ENCODE data around the gene CFDP1. TPM values are rescaled to one million over a fixed set of nuclear protein-coding genes. Genes with fewer than 3 reads are reported as not detected.

The CFDP1 gene
- total and polyA plus RNA-seq, 2 donors (not counting 1 experiment from before 2014, with no cell fraction given) = 47.9 to 80.0 TPM

- H3K4me1 ChIP-seq (ENCODE audit: control insufficient read depth, extremely low read depth, insufficient read depth, low read length) = peaks cover 3% of the 10 kb centered on the region
- peak in 1 of 2 donors; percentile 61 for DNase-seq (ENCODE audit: low read depth in 2 of 2)
- no peaks in the 10 kb centered on the region for H3K9me3 ChIP-seq (ENCODE audit: control insufficient read depth, insufficient read depth, low read depth, low read length)
- H3K27ac ChIP-seq (ENCODE audit: insufficient read depth, low read length) = no peak overlapping the region
- TF ChIP-seq EZH2 (IDR thresholded peaks at IDR 0.05; ENCODE audit: low read length, missing control alignments) (no peak), CTCF (conservative IDR thresholded peaks at IDR 0.05 in 1 of 2, IDR thresholded peaks at IDR 0.05 in 1 of 2; ENCODE audit: low read depth in 1 of 2, low read length in 2 of 2) (no peak)
- no peak overlapping the region for H3K4me2 ChIP-seq (ENCODE audit: extremely low read depth, insufficient read depth, low read length)
- H3K27me3 ChIP-seq (ENCODE audit: control insufficient read depth, insufficient read depth, low read length) = no peaks in the 10 kb centered on the region
- no peak overlapping the region for H3K4me3 ChIP-seq (replicated peaks in 1 of 4; ENCODE audit: control extremely low read depth in 1 of 4, insufficient read depth in 1 of 4, low read depth in 3 of 4, low read length in 4 of 4)
- no peaks in the 10 kb centered on the region for H4K20me1 ChIP-seq (ENCODE audit: control insufficient read depth, extremely low read depth, insufficient read depth, low read length)
- H3K36me3 ChIP-seq (ENCODE audit: control insufficient read depth, insufficient read depth, low read length) = no peaks in the 10 kb centered on the region
- H3K79me2 ChIP-seq (ENCODE audit: control insufficient read depth, insufficient read depth, low read length) = no peaks in the 10 kb centered on the region
- no peak overlapping the region for H2AFZ ChIP-seq (ENCODE audit: low read length)
- no peak overlapping the region for H3K9ac ChIP-seq (ENCODE audit: insufficient read depth, low read length)
These were observed 121.8 kb downstream of the CFDP1 start for GRCh38 chr16:75311383-75311938.

- H3K79me2 ChIP-seq (ENCODE audit: control insufficient read depth, insufficient read depth, low read length) = no peaks in the 10 kb centered on the region
- H3K4me2 ChIP-seq (ENCODE audit: extremely low read depth, insufficient read depth, low read length) = no peak overlapping the region
- peaks cover 8% of the 10 kb centered on the region for H3K4me1 ChIP-seq (ENCODE audit: control insufficient read depth, extremely low read depth, insufficient read depth, low read length)
- no peaks in the 10 kb centered on the region for H3K36me3 ChIP-seq (ENCODE audit: control insufficient read depth, insufficient read depth, low read length)
- H3K27ac ChIP-seq (ENCODE audit: insufficient read depth, low read length) = no peak overlapping the region
- H4K20me1 ChIP-seq (ENCODE audit: control insufficient read depth, extremely low read depth, insufficient read depth, low read length) = no peaks in the 10 kb centered on the region
- H2AFZ ChIP-seq (ENCODE audit: low read length) = no peak overlapping the region
- DNase-seq (ENCODE audit: low read depth in 2 of 2) = no peak
- no peaks in the 10 kb centered on the region for H3K9me3 ChIP-seq (ENCODE audit: control insufficient read depth, insufficient read depth, low read depth, low read length)
- no peak overlapping the region for H3K9ac ChIP-seq (ENCODE audit: insufficient read depth, low read length)
- H3K4me3 ChIP-seq (replicated peaks in 1 of 4; ENCODE audit: control extremely low read depth in 1 of 4, insufficient read depth in 1 of 4, low read depth in 3 of 4, low read length in 4 of 4) = no peak overlapping the region
- no peaks in the 10 kb centered on the region for H3K27me3 ChIP-seq (ENCODE audit: control insufficient read depth, insufficient read depth, low read length)
- no peak for TF ChIP-seq EZH2 (IDR thresholded peaks at IDR 0.05; ENCODE audit: low read length, missing control alignments)
- TF ChIP-seq CTCF (conservative IDR thresholded peaks at IDR 0.05 in 1 of 2, IDR thresholded peaks at IDR 0.05 in 1 of 2; ENCODE audit: low read depth in 1 of 2, low read length in 2 of 2) = no peak
These were observed 122.8 kb downstream of the CFDP1 start for GRCh38 chr16:75310541-75310940.

- H3K27me3 ChIP-seq (ENCODE audit: control insufficient read depth, insufficient read depth, low read length) = no peaks in the 10 kb centered on the region
- no peak for DNase-seq (ENCODE audit: low read depth in 2 of 2)
- no peak overlapping the region for H3K4me2 ChIP-seq (ENCODE audit: extremely low read depth, insufficient read depth, low read length)
- no peak overlapping the region for H3K27ac ChIP-seq (ENCODE audit: insufficient read depth, low read length)
- H3K9ac ChIP-seq (ENCODE audit: insufficient read depth, low read length) = no peak overlapping the region
- H2AFZ ChIP-seq (ENCODE audit: low read length) = no peak overlapping the region
- H3K79me2 ChIP-seq (ENCODE audit: control insufficient read depth, insufficient read depth, low read length) = no peaks in the 10 kb centered on the region
- peaks cover 11% of the 10 kb centered on the region for H3K4me1 ChIP-seq (ENCODE audit: control insufficient read depth, extremely low read depth, insufficient read depth, low read length)
- H3K4me3 ChIP-seq (replicated peaks in 1 of 4; ENCODE audit: control extremely low read depth in 1 of 4, insufficient read depth in 1 of 4, low read depth in 3 of 4, low read length in 4 of 4) = no peak overlapping the region
- H3K9me3 ChIP-seq (ENCODE audit: control insufficient read depth, insufficient read depth, low read depth, low read length) = no peaks in the 10 kb centered on the region
- H4K20me1 ChIP-seq (ENCODE audit: control insufficient read depth, extremely low read depth, insufficient read depth, low read length) = no peaks in the 10 kb centered on the region
- TF ChIP-seq EZH2 (IDR thresholded peaks at IDR 0.05; ENCODE audit: low read length, missing control alignments) (no peak), CTCF (conservative IDR thresholded peaks at IDR 0.05 in 1 of 2, IDR thresholded peaks at IDR 0.05 in 1 of 2; ENCODE audit: low read depth in 1 of 2, low read length in 2 of 2) (no peak)
- no peaks in the 10 kb centered on the region for H3K36me3 ChIP-seq (ENCODE audit: control insufficient read depth, insufficient read depth, low read length)
These were observed 123.3 kb downstream of the CFDP1 start for GRCh38 chr16:75309899-75310430.

Data from fibroblast of lung (primary cell).